Endodermal cell (in vitro differentiated cells): ENCODE measurements around the gene SLCO1C1. TPM values are rescaled to one million over a fixed set of nuclear protein-coding genes. Genes with fewer than 3 reads are reported as not detected.

Experiments
- DNase-seq: peaks from one replicate; pipeline ENCODE4 v3.0.0-alpha.2; 2017
- H3K27ac ChIP-seq: 2 replicates; pipeline ENCODE4 v1.5.1; 2013; ENCODE audit warnings: mild to moderate bottlenecking, low read depth, low read length, moderate library complexity
- H3K27me3 ChIP-seq: 2 replicates; pipeline ENCODE4 v1.6.1; 2013; ENCODE audit warnings: mild to moderate bottlenecking, low read length, moderate library complexity; ENCODE audit not compliant: insufficient read depth, control insufficient read depth, poor library complexity, severe bottlenecking
- H3K36me3 ChIP-seq: 2 replicates; pipeline ENCODE4 v1.7.0; 2013; ENCODE audit warnings: mild to moderate bottlenecking, low read length, moderate library complexity; ENCODE audit not compliant: control insufficient read depth, insufficient read depth
- H3K4me1 ChIP-seq: one replicate; pipeline ENCODE4 v1.7.0; 2013; ENCODE audit warnings: low read length; ENCODE audit not compliant: control insufficient read depth, insufficient read depth
- H3K4me3 ChIP-seq: 2 replicates; pipeline ENCODE4 v1.5.1; 2013; ENCODE audit warnings: mild to moderate bottlenecking, low read length, moderate library complexity
- H3K9ac ChIP-seq: 2 replicates; pipeline ENCODE4 v1.6.1; 2013; ENCODE audit warnings: mild to moderate bottlenecking, low read length, moderate library complexity; ENCODE audit not compliant: poor library complexity, severe bottlenecking; ENCODE audit errors: extremely low read depth
- H3K9me3 ChIP-seq: 2 replicates; pipeline ENCODE4 v1.6.1; 2013; ENCODE audit warnings: mild to moderate bottlenecking, low read length, moderate library complexity; ENCODE audit not compliant: control insufficient read depth
- H3K27ac Mint-ChIP-seq: 2 replicates; pipeline ENCODE4 v1.8.0; 2020; ENCODE audit warnings: mixed read lengths
- H3K27me3 Mint-ChIP-seq: 2 replicates; pipeline ENCODE4 v1.8.0; 2021; ENCODE audit warnings: mild to moderate bottlenecking, mixed read lengths; ENCODE audit not compliant: insufficient read depth
- H3K36me3 Mint-ChIP-seq: 2 replicates; pipeline ENCODE4 v1.8.0; 2020; ENCODE audit warnings: low read depth, mixed read lengths
- H3K4me1 Mint-ChIP-seq: 2 replicates; pipeline ENCODE4 v1.8.0; 2020; ENCODE audit warnings: mixed read lengths
- H3K4me3 Mint-ChIP-seq: 2 replicates; pipeline ENCODE4 v1.8.0; 2020; ENCODE audit warnings: mild to moderate bottlenecking, moderate library complexity, mixed read lengths
- H3K9me3 Mint-ChIP-seq: 2 replicates; pipeline ENCODE4 v1.8.0; 2020; ENCODE audit warnings: mild to moderate bottlenecking, mixed read lengths
- WGBS, 2 experiments: methylation state at CpG; one replicate each; pipeline versions ENCODE4 v1.1.5 to v1.1.7; 2013; ENCODE audit warnings: missing lambda C conversion rate in 2 of 2, mixed read lengths in 1 of 2; ENCODE audit not compliant: insufficient coverage in 1 of 2, insufficient read length in 1 of 2; 5-methylcytosine and 5-hydroxymethylcytosine counted together
- long read RNA-seq, 4 experiments: library from polyadenylated mRNA in 2 of 4; library from RNA in 1 of 4; library from capped mRNA in 1 of 4; stranded (forward) in 3 of 4; unstranded in 1 of 4; transcript quantifications; one replicate each; pipeline ENCODE4 v2.0.0, GENCODE V29; 2020 to 2021; ENCODE audit warnings: inconsistent platforms in 1 of 4
- polyA plus RNA-seq, 2 experiments: library from polyadenylated mRNA; stranded (reverse); fragments of 50-300 nt; gene quantifications; one replicate each; pipeline ENCODE4 v1.2.3, GENCODE V29; 2013
- total RNA-seq, 2 donors: library from RNA; stranded (reverse); fragmentation: NEBNext Ultra II Directional in 1 of 2; extraction: Animal tissue kit (Norgen Biotek cat#: 25700) in 1 of 2; gene quantifications; 2 replicates in 1 of 2; 3 replicates in 1 of 2; pipeline ENCODE4 v1.2.1, GENCODE V29; 2021
- TF ChIP-seq, protein P1 (sequence below): fragments of 200-600 bp; sonication (generic); conservative IDR thresholded peaks from 2 replicates; pipeline ENCODE4 v1.5.0; 2021; ENCODE audit warnings: antibody characterized with exemption, mild to moderate bottlenecking

The SLCO1C1 gene
- under 1 TPM; 0.57 to 0.64 TPM for total RNA-seq
- polyA plus RNA-seq (2013, experiment 1 of 2): not detected
- not detected for polyA plus RNA-seq (2013, experiment 2 of 2)
- long read RNA-seq, experiment 1: 0 reads
- long read RNA-seq, experiment 2: 0 reads
- long read RNA-seq, experiment 3, partial matches to known transcripts: 0 of 2 reads
- long read RNA-seq, experiment 3, other reads (novel, unspliced or antisense): 1 of 2 reads
- long read RNA-seq, experiment 4: 0 reads

GRCh38 chr12:20695232-20695631 is at the start of gene SLCO1C1:
Gene SLCO1C1, plus strand, starts transcription at chr12:20695332. Its CDS starts 4,245 bp downstream, at chr12:20699577.
- H3K27ac Mint-ChIP-seq: no peak within 1 kb of the TSS
- Histone ChIP-seq H3K4me3 (no peak within 1 kb of the TSS), H3K36me3 (no peaks in the 10 kb centered on the region), H3K27me3 (peaks cover 16% of the 10 kb centered on the region), H3K9ac (no peak within 1 kb of the TSS), H3K27ac (no peak within 1 kb of the TSS), H3K4me1 (peaks cover 26% of the 10 kb centered on the region), H3K9me3 (no peaks in the 10 kb centered on the region)
- no peaks in the 10 kb centered on the region for H3K36me3 Mint-ChIP-seq
- H3K4me1 Mint-ChIP-seq: peaks cover 48% of the 10 kb centered on the region
- DNase-seq: peak; percentile 70
- H3K9me3 Mint-ChIP-seq: no peaks in the 10 kb centered on the region
- WGBS, 2 experiments: 65 to 78% methylated on average over 3 to 5 of the region's 6 CpGs
- TF ChIP-seq, protein P1, sequence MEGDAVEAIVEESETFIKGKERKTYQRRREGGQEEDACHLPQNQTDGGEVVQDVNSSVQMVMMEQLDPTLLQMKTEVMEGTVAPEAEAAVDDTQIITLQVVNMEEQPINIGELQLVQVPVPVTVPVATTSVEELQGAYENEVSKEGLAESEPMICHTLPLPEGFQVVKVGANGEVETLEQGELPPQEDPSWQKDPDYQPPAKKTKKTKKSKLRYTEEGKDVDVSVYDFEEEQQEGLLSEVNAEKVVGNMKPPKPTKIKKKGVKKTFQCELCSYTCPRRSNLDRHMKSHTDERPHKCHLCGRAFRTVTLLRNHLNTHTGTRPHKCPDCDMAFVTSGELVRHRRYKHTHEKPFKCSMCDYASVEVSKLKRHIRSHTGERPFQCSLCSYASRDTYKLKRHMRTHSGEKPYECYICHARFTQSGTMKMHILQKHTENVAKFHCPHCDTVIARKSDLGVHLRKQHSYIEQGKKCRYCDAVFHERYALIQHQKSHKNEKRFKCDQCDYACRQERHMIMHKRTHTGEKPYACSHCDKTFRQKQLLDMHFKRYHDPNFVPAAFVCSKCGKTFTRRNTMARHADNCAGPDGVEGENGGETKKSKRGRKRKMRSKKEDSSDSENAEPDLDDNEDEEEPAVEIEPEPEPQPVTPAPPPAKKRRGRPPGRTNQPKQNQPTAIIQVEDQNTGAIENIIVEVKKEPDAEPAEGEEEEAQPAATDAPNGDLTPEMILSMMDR: no peak
- no peak within 1 kb of the TSS for H3K4me3 Mint-ChIP-seq
- no peaks in the 10 kb centered on the region for H3K27me3 Mint-ChIP-seq

GRCh38 chr12:20646239-20646827 is 48.8 kb upstream of the SLCO1C1 start:
- H3K4me1 Mint-ChIP-seq: peaks cover 7% of the 10 kb centered on the region
- H3K27ac Mint-ChIP-seq: no peak overlapping the region
- DNase-seq: no peak
- no peaks in the 10 kb centered on the region for H3K4me1 ChIP-seq
- no peaks in the 10 kb centered on the region for H3K27me3 ChIP-seq
- 75 to 79% methylated on average over 2 to 3 of the region's 3 CpGs for WGBS, 2 experiments
- H3K27me3 Mint-ChIP-seq: no peaks in the 10 kb centered on the region
- no peak overlapping the region for H3K4me3 Mint-ChIP-seq
- H3K27ac ChIP-seq: no peak overlapping the region
- no peaks in the 10 kb centered on the region for H3K9me3 ChIP-seq
- H3K36me3 Mint-ChIP-seq: no peaks in the 10 kb centered on the region
- TF ChIP-seq, protein P1: peak; percentile 90
- H3K4me3 ChIP-seq: no peak overlapping the region
- H3K9ac ChIP-seq: no peak overlapping the region
- no peaks in the 10 kb centered on the region for H3K9me3 Mint-ChIP-seq
- H3K36me3 ChIP-seq: no peaks in the 10 kb centered on the region

DNA sequence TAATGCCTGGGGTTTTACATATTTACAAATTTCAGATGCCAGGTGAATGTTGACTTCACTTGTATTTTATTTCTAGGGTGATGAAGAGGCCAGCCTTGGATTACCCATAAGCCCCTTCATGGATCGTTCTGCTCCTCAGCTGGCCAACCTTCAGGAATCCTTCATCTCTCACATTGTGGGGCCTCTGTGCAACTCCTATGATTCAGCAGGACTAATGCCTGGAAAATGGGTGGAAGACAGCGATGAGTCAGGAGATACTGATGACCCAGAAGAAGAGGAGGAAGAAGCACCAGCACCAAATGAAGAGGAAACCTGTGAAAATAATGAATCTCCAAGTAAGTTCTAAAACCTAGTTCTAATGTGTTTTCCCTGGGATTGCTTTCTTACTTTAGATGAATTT is 41.3 kb upstream of the SLCO1C1 start:
- Histone ChIP-seq H3K27me3 (no peaks in the 10 kb centered on the region), H3K9ac (no peak overlapping the region), H3K27ac (no peak overlapping the region), H3K9me3 (no peaks in the 10 kb centered on the region), H3K4me1 (no peaks in the 10 kb centered on the region), H3K36me3 (no peaks in the 10 kb centered on the region), H3K4me3 (no peak overlapping the region)
- TF ChIP-seq, protein P1: no peak
- H3K4me1 Mint-ChIP-seq: no peaks in the 10 kb centered on the region
- WGBS, 2 experiments: 97 to 100% methylated on average over 1 to 2 of the region's 2 CpGs
- H3K4me3 Mint-ChIP-seq: no peak overlapping the region
- no peaks in the 10 kb centered on the region for H3K9me3 Mint-ChIP-seq
- H3K27ac Mint-ChIP-seq: no peak overlapping the region
- DNase-seq: no peak
- no peaks in the 10 kb centered on the region for H3K27me3 Mint-ChIP-seq
- H3K36me3 Mint-ChIP-seq: no peaks in the 10 kb centered on the region
